NCI-H460 (cell line): Measurements from ENCODE around the gene RIC3. TPM values are rescaled to one million over a fixed set of nuclear protein-coding genes. Genes with fewer than 3 reads are reported as not detected.
A peak's percentile ranks its signal among the peaks of the same experiment; 100 is the strongest.

Source experiments
- DNase-seq: peaks from one replicate; pipeline ENCODE4 v3.0.0-alpha.2; 2016; ENCODE audit warnings: low read depth; ENCODE audit errors: extremely low read depth
- total RNA-seq: library from RNA; depleted of rRNA; stranded (reverse); fragments of >200 nt; shearing (Covaris generic); gene quantifications from 2 replicates; pipeline ENCODE4 v1.2.3, GENCODE V29; 2014

RIC3 gene
- total RNA-seq, 1 experiment from 2014 or later = 1.4 TPM

DNA sequence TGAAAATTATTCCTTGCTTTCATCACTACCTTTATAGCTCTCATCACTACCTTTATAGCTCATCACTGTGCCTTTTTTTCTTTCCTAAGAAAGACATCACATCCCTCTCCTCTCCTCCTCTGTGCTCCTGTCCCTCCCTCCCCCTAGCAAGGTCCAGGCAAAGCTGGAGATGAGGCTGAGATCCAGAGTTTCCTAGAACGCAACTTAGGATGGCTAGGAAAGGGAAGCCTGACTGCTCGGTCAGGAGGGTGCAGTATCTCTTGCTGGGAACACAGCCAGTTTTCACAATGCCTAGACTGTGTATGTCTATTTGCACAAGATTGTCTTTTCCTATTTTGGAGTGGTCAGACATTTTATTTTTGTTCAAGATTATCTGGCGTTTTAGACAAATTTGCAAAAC, 63.2 kb downstream of the RIC3 start:
- DNase-seq = no peak

DNA sequence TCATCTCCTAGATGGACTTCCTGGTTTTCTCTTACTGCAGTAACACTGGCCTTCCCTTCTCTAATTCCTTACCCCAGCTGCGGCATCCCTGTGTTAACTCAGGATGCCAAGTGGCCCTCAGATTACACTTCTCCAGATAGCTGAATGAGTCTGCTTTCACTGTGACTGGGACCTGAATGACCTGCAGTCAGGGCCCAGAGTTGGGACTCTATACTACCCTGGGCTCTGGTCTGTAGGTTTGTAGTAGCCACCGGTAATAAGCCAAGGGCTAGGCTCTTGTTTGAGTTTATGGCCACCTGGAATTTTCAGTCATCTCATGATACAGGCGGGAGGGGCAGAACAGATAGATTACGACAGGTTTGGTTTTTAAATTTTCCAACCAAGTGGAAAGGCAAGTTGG, 63.7 kb downstream of the RIC3 start:
- no peak for DNase-seq

DNA sequence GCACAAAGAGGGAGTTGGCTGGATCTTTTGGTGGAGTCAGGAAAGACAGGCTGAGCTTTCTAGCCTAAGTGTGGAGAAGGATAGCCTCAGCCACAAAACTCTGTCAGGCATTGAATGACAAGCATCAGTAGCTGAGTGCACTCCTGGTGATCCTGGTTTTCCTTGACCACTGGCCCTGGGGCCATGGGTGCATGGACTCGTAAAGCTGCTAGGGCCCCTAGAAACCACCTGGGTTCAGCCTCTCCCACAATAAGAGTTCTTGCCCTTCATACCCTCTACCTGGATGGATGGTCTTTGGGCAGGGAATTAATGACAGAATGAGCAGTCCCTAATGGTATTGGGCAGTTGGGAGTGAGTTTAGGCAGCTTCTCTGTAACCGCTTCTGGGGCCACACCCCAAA, 64.9 kb downstream of the RIC3 start:
- DNase-seq = no peak

DNA sequence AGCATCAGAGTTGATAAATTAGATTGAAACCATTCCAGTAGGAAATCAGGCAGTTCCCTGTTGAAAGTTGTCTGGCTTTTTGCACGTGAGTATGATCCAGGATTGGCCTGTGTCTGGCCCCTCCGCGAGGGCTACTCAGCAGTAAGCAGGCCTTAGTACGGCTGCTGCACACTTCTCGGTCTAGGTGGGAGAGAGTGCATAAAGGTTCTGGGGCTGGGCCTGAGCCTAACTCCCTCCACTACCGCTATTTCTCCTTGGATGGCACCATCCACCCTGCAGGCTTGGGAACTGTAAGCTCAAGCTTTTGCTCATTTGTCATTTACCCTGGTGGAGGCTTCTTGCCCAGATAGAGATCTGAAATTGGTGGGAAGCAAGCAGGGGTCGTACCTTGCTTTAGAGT, 65.9 kb downstream of the RIC3 start:
- DNase-seq = no peak

DNA sequence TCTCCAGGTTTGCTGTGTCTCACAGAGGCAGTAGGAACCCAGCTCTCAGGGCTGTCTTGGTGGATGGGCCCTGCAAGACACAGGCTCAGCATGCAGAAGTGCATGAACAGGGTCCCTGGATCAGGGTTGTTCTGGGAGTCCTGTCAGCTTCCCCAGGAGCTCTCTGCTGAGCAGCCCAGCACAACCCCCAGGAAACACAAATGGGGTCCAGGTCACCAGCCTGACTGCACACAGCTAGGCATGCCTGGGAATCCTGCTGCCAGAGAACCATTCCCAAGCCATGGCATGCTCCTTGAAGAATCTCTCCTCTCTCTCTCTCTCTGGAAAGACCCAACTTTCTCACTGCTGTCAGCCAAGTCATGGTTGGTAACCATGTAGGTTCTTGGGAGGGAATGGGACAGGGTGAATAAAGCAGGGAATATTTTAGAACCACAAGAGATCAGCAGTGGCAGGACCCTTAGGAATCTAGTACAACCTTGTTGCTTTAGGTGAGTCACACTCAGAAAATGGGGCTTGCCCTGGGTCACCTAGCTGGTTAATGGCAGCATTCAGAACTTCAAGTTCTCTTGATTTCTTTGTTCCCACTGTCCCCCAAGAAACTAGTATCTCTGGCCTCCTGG, 66.4 kb downstream of the RIC3 start:
- DNase-seq = no peak

DNA sequence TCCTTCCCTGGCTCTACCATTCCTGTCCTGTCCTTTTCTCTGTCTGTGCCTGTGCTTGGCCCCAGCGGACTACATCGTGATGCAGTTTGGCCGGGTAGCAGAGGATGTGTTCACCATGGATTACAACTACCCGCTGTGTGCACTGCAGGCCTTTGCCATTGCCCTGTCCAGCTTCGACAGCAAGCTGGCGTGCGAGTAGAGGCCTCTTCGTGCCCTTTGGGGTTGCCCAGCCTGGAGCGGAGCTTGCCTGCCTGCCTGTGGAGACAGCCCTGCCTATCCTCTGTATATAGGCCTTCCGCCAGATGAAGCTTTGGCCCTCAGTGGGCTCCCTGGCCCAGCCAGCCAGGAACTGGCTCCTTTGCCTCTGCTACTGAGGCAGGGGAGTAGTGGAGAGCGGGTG, 67.4 kb downstream of the RIC3 start:
- no peak for DNase-seq

DNA sequence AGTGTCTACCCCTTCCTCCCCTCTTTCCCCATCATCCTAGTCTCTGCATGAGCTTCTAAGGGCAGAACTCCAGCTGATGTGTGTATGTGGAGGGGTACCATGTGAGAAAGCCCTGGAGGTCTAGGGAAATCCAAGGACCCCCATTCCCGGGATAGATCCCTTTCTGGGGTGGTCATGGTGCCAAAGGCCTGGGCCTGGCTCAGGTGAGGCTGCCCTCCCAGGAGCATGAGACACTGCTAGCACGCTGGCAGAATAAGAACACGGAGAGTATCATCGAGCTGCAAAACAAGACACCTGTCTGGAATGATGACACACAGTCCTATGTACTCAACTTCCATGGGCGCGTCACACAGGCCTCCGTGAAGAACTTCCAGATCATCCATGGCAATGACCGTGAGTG, 68.2 kb downstream of the RIC3 start:
- no peak for DNase-seq

DNA sequence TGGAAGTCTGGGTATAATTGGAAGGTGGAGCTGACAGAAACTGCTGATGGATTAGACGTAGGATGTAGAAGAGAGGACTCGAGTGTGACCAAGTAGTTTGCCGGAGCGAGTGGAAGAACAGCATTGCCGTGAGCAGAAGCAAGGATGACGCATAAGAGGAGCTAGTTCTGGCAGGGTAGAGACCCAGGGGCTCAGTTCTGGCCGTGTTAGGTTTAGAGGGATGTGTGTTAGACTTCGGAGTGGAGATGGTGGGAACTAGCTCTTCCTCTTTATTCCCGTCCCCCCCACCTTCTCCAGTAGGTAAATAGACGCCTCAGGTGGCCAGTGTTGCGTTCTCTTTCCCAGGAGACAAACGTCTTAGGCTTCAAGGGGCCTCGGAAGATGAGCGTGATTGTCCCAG, 68.7 kb downstream of the RIC3 start:
- DNase-seq = no peak

DNA sequence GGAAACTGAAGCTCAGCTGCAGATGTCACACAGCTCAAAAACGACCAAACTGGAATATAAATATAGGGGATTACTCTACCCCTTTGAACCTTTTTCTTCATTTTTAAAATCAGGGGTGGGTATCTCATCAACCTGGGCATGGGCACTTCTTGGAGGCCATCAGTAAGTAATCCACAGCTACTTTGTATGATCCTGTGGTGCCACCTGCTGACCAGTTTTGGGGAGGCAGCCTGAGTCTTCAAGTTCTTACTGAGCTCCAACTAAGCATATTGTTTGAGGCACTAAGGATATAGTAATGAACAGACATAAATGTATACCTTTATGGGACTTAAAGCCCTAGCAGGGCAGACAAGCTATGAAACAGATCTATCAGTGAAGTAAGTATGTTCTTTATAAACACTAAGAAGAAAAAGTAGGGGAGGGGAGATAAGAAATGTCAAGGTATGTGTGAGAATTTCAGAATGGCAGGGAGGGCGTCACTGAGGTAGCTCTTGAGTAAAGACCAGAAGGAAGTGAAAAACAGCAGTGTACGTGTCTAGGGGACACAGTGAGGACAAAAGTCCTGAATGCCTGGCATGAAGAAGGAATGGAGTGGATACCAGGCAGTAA, 69.4 kb downstream of the RIC3 start:
- peak; percentile 63 for DNase-seq

DNA sequence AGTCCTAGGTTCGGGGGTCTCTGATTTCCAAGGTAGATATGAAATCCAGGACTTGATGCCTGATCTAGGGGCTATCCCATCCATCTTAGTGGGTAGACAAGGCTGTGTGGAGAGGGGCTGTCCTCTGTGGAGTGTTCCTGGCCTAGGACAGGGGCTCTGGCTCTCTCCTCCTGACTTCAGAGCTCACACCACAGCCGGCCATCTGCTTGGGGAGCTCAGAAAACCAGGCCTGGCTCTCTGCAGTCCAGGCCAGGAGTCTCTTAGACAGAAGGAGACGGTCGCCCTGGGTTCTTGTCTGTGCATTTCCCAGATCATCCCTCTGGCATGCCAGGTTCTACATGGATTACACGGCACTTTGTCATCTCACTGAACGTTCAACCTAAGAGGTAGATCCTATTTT, 69.9 kb downstream of the RIC3 start:
- no peak for DNase-seq

DNA sequence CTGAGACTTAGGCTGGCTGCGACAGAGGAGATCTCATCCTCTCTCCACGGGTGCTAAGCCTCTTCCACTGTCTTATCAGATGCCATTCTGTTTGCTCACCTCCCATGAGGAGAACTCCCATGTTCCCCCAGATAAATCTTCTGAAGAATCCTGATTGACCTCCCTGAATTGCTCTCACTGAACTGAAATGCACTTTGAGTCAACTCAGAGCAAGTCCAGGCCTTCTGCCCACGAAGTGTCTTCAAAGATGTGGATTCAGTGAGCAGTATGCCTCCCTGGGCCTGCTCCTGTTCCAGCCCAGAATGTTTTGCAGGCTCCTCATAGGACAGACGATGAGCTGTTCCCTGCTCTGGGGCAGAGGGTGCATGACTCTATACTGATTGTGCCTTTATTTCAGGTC, 70.5 kb downstream of the RIC3 start:
- no peak for DNase-seq

DNA sequence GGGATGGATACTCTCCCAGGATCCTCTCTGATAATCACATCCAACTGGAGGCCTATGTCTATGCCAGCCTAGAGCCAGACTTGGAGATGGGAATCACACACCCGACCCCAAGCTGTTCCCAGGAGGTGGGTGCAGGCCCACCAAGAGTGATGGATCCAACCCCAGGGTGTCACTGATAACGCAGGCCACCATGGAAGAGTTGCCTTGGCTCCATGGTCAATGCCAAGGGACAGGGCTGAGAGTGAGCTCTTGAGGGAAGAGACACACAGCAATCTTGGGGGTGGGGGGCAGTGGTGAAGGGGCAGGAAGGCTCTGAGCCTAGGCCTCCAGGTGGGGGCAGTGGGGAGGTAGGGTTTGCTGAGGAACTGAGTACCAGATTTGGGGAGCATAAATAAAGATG, 70.9 kb downstream of the RIC3 start:
- DNase-seq = no peak

DNA sequence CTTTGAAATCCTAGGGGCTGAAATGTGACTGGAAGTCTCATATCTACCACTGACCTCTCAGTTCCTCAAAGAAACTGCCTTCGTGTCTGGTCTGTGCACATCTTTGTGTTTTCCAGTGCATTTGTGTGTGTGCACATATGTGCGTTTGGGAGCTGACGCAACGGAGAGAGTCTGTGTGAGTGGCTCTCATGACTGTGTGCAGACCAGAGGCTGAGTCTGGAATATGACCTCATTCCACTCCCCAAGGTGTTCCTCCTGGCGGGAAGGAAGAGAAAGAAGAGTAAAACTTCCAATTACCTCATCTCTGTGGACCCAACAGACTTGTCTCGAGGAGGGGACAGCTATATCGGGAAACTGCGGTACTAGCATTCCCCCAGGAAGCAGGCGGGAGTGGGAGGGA, 71.4 kb downstream of the RIC3 start:
- no peak for DNase-seq

DNA sequence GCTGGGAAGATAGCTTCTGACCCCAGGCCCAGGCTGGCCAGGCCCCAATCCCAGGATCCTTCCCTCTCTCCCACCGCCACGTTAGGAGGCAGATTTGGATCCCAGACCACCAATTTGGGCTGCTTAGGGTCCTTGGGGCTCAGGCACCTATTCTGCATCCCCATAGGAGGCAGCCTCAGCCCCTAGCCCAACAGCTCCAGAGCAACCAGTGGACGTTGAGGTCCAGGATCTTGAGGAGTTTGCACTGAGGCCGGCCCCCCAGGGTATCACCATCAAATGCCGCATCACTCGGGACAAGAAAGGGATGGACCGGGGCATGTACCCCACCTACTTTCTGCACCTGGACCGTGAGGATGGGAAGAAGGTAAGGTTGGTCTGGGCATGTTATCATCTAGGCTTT, 71.8 kb downstream of the RIC3 start:
- DNase-seq = no peak

DNA sequence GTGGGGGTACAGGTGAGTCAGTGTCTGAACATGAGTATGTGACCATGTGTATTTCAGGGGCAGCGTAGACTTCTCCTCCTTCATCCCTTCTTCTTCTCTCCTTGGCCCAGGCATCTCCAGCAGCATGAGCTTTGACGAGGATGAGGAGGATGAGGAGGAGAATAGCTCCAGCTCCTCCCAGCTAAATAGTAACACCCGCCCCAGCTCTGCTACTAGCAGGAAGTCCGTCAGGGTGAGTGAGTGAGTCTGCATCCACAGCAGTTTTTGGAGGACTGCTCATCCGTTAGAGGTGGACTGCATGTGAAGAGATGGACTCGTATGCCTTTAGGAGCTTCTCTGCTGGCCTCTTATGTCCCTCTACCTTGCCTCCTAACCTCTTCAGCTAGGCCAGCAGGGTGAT, 72.2 kb downstream of the RIC3 start:
- DNase-seq = no peak

DNA sequence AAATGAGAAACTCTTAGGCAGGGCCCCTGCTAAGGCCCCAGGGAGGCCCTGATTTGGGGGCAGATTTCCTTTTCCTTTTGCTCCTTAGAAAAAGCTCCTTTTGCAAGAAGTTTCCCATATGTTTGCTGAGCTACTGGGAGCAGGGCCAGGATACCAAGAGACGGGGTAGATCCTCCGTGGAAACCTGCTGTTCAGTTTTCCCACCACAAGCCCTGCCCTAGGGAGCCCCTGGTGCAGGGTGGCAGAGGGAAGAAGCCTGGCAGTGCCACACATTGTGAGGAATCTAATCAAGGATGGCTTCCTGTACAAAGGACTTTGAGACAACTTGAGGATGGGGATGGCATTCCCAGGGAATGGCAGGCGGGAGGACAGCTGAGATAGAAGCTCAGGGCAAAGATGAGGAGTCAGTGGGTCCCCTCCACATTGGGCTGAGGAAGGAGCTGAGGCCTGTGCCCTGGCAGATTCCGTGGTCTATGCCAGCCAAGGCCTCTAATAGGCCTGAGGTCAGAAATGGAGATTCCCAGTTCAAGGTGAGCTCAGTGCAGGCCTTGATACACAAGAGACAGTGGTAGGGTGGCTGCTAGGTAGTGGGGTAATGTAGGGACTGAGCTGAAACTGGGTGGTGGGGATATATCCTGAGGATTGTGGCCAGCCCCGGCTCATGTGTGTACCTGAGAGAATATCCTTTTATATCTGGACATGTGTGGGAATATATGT, 72.9 kb downstream of the RIC3 start:
- DNase-seq = no peak

DNA sequence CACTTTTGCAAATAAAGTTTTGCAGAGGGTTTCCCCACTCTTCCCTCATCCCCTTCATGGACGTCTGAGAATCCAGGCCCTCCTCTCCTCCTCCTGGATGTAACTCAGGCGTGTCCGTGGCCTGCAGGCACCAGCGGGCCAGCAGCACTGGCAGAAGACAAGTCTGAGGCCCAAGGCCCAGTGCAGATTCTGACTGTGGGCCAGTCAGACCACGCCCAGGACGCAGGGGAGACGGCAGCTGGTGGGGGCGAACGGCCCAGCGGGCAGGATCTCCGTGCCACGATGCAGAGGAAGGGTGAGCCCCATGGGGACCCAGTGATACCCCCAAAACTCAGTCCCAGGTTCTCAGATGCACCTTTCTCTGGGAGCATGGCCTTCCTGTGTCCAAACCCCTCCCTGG, 73.5 kb downstream of the RIC3 start:
- no peak for DNase-seq

DNA sequence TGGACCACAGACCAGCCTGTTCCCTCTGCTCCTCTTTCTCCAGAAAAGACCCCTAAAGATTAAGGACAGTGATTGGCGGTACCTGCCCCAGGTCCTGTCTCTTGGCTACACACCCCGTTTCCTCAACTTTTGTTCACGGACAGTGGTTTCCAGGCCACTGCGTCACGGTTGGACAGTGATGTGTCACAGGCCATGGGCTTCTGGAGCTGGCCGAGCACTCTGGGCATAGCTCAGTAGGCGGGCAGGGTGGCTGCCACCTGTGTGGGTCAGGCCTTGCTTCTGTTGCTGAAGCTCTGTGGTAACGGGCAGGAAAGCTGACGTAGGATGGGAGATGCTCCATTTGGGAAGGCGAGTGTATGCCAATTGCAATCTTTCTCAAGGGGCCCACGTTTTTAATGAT, 74.2 kb downstream of the RIC3 start:
- no peak for DNase-seq

DNA sequence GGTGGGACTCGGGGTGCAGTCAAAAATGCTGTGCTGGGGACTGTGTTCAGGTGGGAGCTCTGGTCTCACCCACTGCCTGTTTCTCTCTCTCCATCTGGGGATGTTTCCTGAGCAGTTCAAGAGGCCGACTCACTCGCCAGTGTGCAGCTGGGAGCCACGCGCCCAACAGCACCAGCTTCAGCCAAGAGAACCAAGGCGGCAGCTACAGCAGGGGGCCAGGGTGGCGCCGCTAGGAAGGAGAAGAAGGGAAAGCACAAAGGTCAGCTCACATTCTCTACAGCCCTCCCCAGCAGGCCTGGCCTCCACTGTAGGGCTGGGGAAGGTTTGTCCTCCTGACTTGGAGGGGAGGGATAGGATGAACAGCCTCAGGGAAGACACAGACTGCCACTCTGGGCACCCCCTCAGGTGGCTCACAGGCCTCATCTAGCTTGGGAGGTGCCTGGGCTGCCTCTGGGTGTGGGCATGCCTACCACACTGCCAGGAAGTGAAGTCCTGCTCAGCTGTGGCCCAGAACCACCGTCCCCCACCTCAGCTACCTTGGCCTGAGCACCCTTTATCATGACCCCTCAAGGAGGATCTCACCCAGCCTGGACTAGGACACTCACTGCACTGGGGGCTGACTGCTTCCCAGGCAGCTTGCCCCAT, 74.8 kb downstream of the RIC3 start:
- DNase-seq = no peak

DNA sequence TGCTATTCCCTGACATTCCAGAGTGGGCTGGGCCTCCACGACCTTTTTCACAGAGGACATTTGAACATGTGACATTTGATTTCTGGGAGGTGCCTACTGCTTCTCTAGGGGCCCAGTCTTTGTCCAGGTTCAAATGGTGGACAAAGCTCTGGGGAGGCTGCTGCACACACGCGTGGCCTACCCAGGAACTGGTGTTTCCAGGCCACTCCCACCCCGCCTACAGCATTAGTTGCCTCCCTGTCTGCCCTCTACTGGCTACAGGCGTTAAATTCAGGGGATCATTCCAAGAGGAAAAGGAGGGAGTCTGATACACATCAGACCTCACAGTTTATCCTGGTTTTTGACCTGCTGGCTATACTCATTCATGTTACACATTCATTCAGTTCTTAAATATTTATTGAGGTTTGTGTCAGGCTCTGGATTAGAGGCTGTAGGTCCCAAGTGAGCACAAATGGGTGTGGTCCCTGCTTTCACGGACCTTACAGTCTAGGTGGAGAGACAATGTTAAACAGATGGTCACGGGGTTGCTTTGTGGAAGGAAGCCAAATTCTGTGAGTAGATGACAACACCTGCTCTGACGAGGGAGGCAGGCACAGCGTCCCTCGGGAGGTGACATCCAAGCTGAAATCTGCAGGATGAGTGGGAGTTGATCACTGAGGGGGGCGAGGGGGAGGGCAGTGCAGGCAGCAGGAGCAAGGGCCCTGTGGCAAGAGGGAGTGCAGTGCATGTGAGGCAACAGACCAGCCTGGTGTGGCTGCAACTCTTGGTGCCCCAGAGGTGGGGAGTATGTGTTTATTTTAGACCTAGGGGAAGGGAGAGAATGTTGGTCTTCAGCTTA, 76.0 kb downstream of the RIC3 start:
- DNase-seq = peak; percentile 60

DNA sequence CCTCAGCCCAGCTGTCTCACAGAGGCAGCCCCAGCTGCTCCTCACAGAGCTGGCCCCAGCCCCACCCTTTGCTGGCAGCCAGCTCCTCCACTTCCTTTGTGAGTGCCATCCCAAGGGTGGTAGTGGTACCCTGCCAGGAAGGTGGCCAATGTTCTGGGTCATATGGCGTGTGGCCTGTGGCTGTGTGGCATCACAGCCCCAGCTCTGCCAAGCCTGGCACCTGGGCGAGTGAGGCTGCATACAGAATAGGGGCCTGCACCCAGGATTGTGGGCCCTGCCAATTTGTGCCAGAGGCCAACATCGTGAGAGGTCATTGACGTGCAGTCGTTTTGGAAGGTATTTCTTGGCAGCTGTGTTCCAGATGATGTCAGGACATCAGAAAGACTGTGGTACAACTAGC, 77.1 kb downstream of the RIC3 start:
- DNase-seq = no peak
